ENCODE results near the gene ZNF354C. TPM values are rescaled to one million over a fixed set of nuclear protein-coding genes. Genes with fewer than 3 reads are reported as not detected.
"Not testable (repeated sequence)": the region's sequence is repeated elsewhere in the genome, so short reads cannot be mapped to it uniquely, and the experiment has no call there.

Gene ZNF354C
- total and polyA plus RNA-seq, 9 of the 15 experiments (the other 6 are each of a cell fraction or from before 2014, with no cell fraction given) = 0.01 to 0.08 (median 0.03) TPM; not detected in 1

- TF ChIP-seq, protein P1, sequence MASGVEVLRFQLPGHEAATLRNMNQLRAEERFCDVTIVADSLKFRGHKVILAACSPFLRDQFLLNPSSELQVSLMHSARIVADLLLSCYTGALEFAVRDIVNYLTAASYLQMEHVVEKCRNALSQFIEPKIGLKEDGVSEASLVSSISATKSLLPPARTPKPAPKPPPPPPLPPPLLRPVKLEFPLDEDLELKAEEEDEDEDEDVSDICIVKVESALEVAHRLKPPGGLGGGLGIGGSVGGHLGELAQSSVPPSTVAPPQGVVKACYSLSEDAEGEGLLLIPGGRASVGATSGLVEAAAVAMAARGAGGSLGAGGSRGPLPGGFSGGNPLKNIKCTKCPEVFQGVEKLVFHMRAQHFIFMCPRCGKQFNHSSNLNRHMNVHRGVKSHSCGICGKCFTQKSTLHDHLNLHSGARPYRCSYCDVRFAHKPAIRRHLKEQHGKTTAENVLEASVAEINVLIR (CRISPR knock-in tag; IDR thresholded peaks at IDR 0.05) = peak; percentile 34; the same call in 1 of the 2 replicates
- TF ChIP-seq KAT8 (IDR thresholded peaks at IDR 0.05; ENCODE audit: low read depth) (no peak), SOX6 (IDR thresholded peaks at IDR 0.05) (0 out of 2 replicates have a peak, but pooled peaks have one; percentile 21), HNRNPL (IDR thresholded peaks at IDR 0.05; ENCODE audit: low read depth, low read length) (no peak), ZNF41 (CRISPR knock-in tag; conservative IDR thresholded peaks at IDR 0.05) (no peak), CBFA2T2 (conservative IDR thresholded peaks at IDR 0.05) (peak; percentile 53; the same call in 1 of the 2 replicates), NFIC (IDR thresholded peaks at IDR 0.05) (no peak), MEF2D (tag; conservative IDR thresholded peaks at IDR 0.05; ENCODE audit: low read depth) (no peak), FOXJ2 (tag; IDR thresholded peaks at IDR 0.05) (no peak), FOXA1 (IDR thresholded peaks at IDR 0.05; ENCODE audit: borderline replicate concordance) (no peak)
Measured at GRCh38 chr5:179089502-179089901, 29.3 kb downstream of the ZNF354C start (continued).

DNA sequence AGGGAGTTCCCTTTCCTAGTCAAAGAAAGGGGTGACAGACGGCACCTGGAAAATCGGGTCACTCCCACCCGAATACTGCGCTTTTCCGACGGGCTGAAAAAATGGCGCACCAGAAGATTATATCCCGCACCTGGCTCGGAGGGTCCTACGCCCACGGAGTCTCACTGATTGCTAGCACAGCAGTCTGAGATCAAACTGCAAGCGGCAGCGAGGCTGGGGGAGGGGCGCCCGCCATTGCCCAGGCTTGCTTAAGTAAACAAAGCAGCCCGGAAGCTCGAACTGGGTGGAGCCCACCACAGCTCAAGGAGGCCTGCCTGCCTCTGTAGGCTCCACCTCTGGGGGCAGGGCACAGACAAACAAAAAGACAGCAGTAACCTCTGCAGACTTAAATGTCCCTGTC is 41.1 kb downstream of the ZNF354C start:
- H3K4me3 ChIP-seq = peak overlapping the region; percentile 25; the same call in 1 of the 2 replicates
- BruUV-seq (replicated peaks); H3K27ac ChIP-seq (ENCODE audit: extremely low read depth, low read depth, low read length); in situ Hi-C loops (cut with MboI); H3K9me3 ChIP-seq (replicated peaks; ENCODE audit: control insufficient read depth, insufficient read depth, low read depth, low read length); CTCF ChIA-PET (ENCODE audit: low intra/inter-chr PET ratio); H3K9me1 ChIP-seq (ENCODE audit: control insufficient read depth, insufficient read depth, low read length); POLR2A ChIA-PET; H3K79me2 ChIP-seq (ENCODE audit: control insufficient read depth, insufficient read depth, low read length); DNase-seq (ENCODE audit: extremely low read depth in 1 of 4, low spot score in 3 of 4); FAIRE-seq; H3K36me3 ChIP-seq (ENCODE audit: control insufficient read depth, insufficient read depth, low read length); H3K4me1 ChIP-seq (replicated peaks in 1 of 2; ENCODE audit: control insufficient read depth in 2 of 2, insufficient read depth in 2 of 2, low read length in 2 of 2); ATAC-seq; H4K20me1 ChIP-seq (replicated peaks; ENCODE audit: control insufficient read depth, insufficient read depth, low read length); H3K9ac ChIP-seq (ENCODE audit: insufficient read depth in 1 of 2, low read depth in 2 of 2, low read length in 2 of 2); intact Hi-C loops (cut with micrococcal nuclease); H3K27me3 ChIP-seq (ENCODE audit: control insufficient read depth in 2 of 2, insufficient read depth in 2 of 2, low read length in 2 of 2): not testable (repeated sequence)
- 2% methylated on average over 13 of the region's 17 CpGs for WGBS (ENCODE audit: insufficient coverage, low coverage, missing lambda C conversion rate)
- peak in 1 of 2 experiments; percentile 90; a peak in 2 of 4 replicates for TF ChIP-seq FOXA3 (CRISPR knock-in tag; conservative IDR thresholded peaks at IDR 0.05 in 1 of 2, IDR thresholded peaks at IDR 0.05 in 1 of 2)
- 0 out of 2 replicates have a peak, but pooled peaks have one; percentile 26 for TF ChIP-seq RBFOX2 (IDR thresholded peaks at IDR 0.05; ENCODE audit: low read depth, low read length)
- H3K4me2 ChIP-seq (ENCODE audit: insufficient read depth, low read length) = peak overlapping the region; percentile 48; the same call in 1 of the 2 replicates
- H2AFZ ChIP-seq (ENCODE audit: low read depth, low read length) = peak overlapping the region; percentile 72; the same call in 1 of the 2 replicates
